CD8-positive, alpha-beta T cell (primary cell): ENCODE data around the gene CEL. TPM values are rescaled to one million over a fixed set of nuclear protein-coding genes. Genes with fewer than 3 reads are reported as not detected.

ENCODE experiments used
- microRNA-seq: library from miRNA; unstranded; fragments of <30 nt; microRNA quantifications from one replicate; pipeline ENCODE4 v1.2.0, GENCODE V29; 2022; ENCODE audit warnings: borderline microRNAs expressed
- total RNA-seq, 46 experiments: library from RNA in 2 of 46; stranded (reverse) in 2 of 46; gene quantifications; one replicate each; pipeline ENCODE4 v1.2.3 and lab custom pipeline; 2021 to 2026

CEL gene
- total RNA-seq, 2 experiments from 2014 or later, result 0.19 to 0.30 TPM

Small RNA genes within 50 kb of the gene (microRNA-seq; reads per million reads assigned to microRNA genes)
- 2.4 reads per million, percentile 15 among the genes with 10 or more reads in this experiment for gene MIR6877

Other genes with a start within 250 kb of the CEL start
- gene AK8, start 183.7 kb upstream of the CEL start, total RNA-seq, result not detected
- under 1 TPM; 0.27 to 0.64 TPM for gene SPACA9, start 183.1 kb upstream of the CEL start, total RNA-seq
- gene TSC1, start 117.4 kb upstream of the CEL start, total RNA-seq, result 10 to 100 TPM; 45.6 to 51.1 TPM
- not detected for gene GFI1B, start 83.3 kb upstream of the CEL start, total RNA-seq
- gene GTF3C5, start 31.0 kb upstream of the CEL start, total RNA-seq, result 10 to 100 TPM; 54.1 to 58.7 TPM
- 100 to 1,000 TPM; 177 to 186 TPM for gene RALGDS, start 59.3 kb downstream of the CEL start, total RNA-seq
- gene GBGT1, start 101.9 kb downstream of the CEL start, total RNA-seq, result under 1 TPM; 0.53 to 0.84 TPM
- not detected for gene OBP2B, start 147.3 kb downstream of the CEL start, total RNA-seq
- not detected for gene ABO, start 213.2 kb downstream of the CEL start, total RNA-seq